Mesodermal cell (in vitro differentiated cells): ENCODE measurements around the gene TMEM167B.

Experiments
- H3K27ac ChIP-seq: 2 replicates; pipeline ENCODE4 v1.7.0; 2013; ENCODE audit warnings: mild to moderate bottlenecking, low read depth, low read length, moderate library complexity; ENCODE audit not compliant: severe bottlenecking
- H3K36me3 ChIP-seq: 2 replicates; pipeline ENCODE4 v1.7.1; 2013; ENCODE audit warnings: mild to moderate bottlenecking, low read length, moderate library complexity; ENCODE audit not compliant: control insufficient read depth, insufficient read depth
- H3K4me1 ChIP-seq: one replicate; pipeline ENCODE4 v1.7.1; 2013; ENCODE audit warnings: mild to moderate bottlenecking, low read length; ENCODE audit not compliant: insufficient read depth, control insufficient read depth, poor library complexity, severe bottlenecking
- H3K4me3 ChIP-seq: 2 replicates; pipeline ENCODE4 v1.7.0; 2013; ENCODE audit warnings: low read length, control low read depth, mild to moderate bottlenecking; ENCODE audit not compliant: insufficient read depth, poor library complexity, severe bottlenecking; ENCODE audit errors: extremely low read depth
- H3K9me3 ChIP-seq: 2 replicates; pipeline ENCODE4 v1.7.1; 2013; ENCODE audit warnings: mild to moderate bottlenecking, low read length, moderate library complexity; ENCODE audit not compliant: control insufficient read depth
- WGBS, 2 experiments: methylation state at CpG; one replicate each; pipeline ENCODE4 v1.1.5; 2013; ENCODE audit warnings: missing lambda C conversion rate in 2 of 2; ENCODE audit not compliant: insufficient coverage in 2 of 2; 5-methylcytosine and 5-hydroxymethylcytosine counted together

The TMEM167B gene

DNA sequence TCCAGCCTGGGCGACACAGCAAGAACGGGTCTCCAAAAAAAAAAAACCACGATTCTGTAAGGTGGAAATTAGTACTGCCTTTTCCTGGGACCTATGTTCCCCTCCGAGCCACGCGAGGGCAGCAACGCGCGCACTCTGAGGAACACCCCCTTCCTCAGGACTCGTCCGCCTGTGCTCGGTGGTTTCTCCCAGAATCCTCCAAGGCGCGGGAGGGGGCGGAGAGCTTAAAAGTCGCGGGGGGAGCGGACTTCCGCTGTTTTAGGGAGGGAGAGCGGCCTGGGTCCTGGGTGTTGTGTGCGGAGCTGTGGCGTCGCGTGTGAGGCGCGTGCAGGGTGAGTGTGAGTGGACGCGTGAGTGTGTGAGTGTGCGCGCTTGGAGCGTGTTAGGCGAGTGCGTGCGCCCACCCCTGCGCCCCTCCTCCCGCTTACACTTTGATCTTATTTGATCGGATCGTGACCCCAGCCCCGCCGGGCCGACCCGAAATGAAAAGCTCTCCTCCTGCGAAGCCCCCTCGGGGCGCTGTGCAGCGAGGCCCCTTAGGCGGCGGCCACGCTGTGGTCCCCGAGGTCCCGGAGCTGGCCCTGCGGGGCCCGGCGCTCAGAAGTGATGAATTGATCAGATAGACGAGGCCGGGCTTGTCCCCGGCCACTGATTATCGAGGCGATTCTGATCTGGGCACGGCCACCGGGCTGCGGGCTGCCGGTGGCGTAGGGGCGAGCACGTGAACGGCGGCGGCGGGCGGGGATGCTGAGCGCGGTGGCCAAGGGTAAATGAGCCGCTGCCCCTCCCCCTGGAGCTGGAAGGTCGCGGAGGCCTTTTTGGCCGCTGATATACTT lies 9.6 kb downstream of the TMEM167B start:
- H3K4me1 ChIP-seq: no peaks in the 10 kb centered on the region

DNA sequence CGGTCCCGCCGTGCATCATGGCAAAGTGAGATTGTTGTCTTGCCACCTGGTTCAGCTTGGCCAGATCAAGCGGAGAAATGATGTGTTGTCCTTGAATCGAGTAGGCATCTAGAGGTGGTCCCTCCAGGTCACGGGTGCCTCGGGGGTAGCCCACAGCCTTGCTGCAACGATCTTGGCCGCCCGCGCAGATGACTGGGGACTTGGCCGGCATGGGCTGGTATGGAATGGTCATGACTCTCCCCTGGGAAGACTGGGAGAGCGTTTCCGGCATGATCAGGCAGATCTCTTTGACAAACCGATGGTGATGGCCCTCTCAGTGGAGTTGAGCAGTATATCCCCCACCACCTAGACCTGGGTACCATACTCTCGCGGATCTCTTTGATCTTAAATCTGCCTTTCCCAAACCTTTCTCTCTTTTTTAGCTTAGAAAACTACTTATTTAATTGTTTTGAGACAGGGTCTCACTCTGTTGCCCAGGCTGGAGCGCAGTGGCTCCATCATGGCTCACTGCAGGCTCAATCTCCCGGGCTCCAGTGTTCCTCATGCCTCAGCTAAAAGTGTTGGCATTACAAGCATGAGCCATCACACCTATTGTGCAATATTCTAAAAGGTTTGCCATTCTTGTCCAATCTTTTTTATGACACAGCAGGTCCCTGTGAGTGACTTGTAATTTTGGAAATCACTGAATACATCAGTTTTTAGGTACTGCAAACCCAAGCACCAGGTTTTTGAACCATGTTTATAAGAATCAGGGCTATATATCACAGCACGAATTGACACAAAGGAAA lies 14.0 kb downstream of the TMEM167B start:
- Histone ChIP-seq H3K9me3 (no peaks in the 10 kb centered on the region), H3K4me1 (no peaks in the 10 kb centered on the region), H3K27ac (no peak overlapping the region), H3K4me3 (no peak overlapping the region), H3K36me3 (peaks cover 19% of the 10 kb centered on the region)
- WGBS, 2 experiments: 91 to 96% methylated on average over 19 to 20 of the region's 20 CpGs

More for the DNA sequence above, 9.6 kb downstream of the TMEM167B start:
- H3K27ac ChIP-seq: peak overlapping the region; percentile 88
- WGBS, 2 experiments: 1% methylated on average over 36 to 48 of the region's 77 CpGs
- H3K4me3 ChIP-seq: peak overlapping the region; percentile 87
- H3K36me3 ChIP-seq: peaks cover 27% of the 10 kb centered on the region
- H3K9me3 ChIP-seq: no peaks in the 10 kb centered on the region

DNA sequence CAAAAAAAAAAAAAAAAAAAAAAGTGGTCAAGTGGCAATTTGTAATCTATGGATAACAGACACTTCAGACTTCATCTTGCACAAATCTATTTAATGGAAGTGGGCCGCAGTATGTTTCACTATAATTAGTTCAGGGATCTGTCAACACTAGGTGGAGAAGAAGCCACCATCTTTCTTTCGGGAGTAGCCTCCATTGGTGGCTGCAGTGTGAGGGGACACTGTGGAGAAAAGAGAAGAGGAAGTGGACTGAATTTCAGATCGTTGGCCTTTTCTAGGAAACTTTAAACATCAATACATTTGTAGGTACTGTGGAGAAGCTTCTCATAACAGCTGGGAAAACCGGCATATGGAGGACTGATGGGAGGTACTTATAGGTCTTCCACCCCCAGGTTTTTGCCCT lies 15.3 kb downstream of the TMEM167B start:
- Histone ChIP-seq H3K4me3 (no peak overlapping the region), H3K36me3 (peaks cover 19% of the 10 kb centered on the region), H3K27ac (no peak overlapping the region), H3K4me1 (no peaks in the 10 kb centered on the region), H3K9me3 (no peaks in the 10 kb centered on the region)
- WGBS, 2 experiments: 74 to 100% methylated on average over 2 to 3 of the region's 4 CpGs

DNA sequence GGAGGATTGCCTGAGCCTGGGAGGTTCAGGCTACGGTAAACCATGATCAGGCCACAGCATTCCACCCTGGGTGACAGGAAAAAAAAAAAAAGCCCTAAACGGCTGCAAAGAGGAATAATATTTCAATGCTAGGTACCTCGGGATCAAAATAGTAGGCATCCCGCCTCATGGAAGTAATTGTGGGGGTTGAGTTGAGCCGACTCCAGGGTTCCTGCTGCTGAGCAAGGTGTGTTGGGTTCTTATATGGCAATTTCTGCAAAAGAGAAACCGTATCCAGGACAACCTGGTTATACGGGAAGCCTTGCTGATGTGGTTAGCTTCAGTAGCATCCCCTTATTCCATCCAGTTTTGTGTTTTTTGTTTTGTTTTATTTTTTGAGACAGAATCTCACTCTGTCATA lies 17.2 kb downstream of the TMEM167B start:
- Histone ChIP-seq H3K36me3 (peaks cover 6% of the 10 kb centered on the region), H3K4me1 (no peaks in the 10 kb centered on the region), H3K4me3 (no peak overlapping the region), H3K9me3 (no peaks in the 10 kb centered on the region), H3K27ac (no peak overlapping the region)
- WGBS, 2 experiments: 78 to 89% methylated on average over 5 to 6 of the region's 7 CpGs

DNA sequence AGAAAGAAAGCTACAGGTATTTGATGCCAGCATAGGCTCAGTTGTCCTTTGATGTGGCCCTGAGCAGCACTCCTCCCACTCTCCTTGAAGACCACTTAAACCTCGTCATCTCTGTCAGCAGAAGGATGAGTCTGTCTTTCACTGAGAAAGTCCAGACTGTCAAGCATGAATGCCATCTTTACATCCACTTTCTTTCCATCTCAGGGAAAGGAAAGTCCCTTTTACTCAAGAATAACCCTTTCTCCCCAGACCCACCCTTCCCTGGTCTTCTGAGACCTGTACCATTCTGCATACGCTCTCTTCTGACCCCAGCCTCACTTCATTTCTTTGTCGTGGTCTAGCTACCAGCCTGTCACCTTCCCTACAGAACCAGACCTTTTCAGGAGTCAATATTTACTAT lies 19.3 kb downstream of the TMEM167B start:
- 69 to 73% methylated on average over 3 of the region's 3 CpGs for WGBS, 2 experiments
- H3K9me3 ChIP-seq: no peaks in the 10 kb centered on the region
- no peaks in the 10 kb centered on the region for H3K36me3 ChIP-seq
- H3K4me3 ChIP-seq: no peak overlapping the region
- no peaks in the 10 kb centered on the region for H3K4me1 ChIP-seq
- no peak overlapping the region for H3K27ac ChIP-seq

DNA sequence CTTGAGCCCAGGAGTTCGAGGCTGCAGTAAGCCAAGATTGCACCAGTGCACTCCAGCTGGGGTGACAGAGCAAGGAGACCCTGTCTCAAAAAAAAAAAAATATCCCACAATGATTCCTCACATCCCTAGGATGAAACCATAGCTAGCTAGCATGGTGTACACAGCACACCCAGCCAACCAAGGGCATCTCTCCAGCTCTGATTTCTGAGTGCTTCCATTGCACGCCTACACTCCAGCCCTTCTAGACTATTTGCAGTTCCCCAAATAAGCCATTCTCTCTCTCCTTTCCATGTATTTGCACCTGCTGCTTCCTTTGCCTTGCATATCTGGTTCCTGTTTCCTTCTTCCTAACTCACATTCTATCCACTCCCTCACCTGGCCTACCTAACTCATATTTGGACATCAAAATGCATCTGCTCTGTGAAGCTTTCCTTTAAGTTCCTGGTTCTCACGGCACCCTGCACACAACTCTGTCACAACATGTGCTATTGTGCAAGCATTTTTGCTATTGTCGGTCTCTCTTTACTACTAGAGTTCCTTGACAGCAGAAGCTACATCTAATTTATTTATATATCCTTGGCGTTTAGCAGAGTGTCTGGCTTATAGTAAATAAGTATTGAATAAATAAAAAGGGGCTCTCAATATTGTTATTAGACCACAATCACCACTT lies 21.0 kb downstream of the TMEM167B start:
- H3K9me3 ChIP-seq: no peaks in the 10 kb centered on the region
- 86 to 94% methylated on average over 3 of the region's 5 CpGs for WGBS, 2 experiments
- no peaks in the 10 kb centered on the region for H3K4me1 ChIP-seq
- H3K4me3 ChIP-seq: no peak overlapping the region
- H3K36me3 ChIP-seq: no peaks in the 10 kb centered on the region
- no peak overlapping the region for H3K27ac ChIP-seq

DNA sequence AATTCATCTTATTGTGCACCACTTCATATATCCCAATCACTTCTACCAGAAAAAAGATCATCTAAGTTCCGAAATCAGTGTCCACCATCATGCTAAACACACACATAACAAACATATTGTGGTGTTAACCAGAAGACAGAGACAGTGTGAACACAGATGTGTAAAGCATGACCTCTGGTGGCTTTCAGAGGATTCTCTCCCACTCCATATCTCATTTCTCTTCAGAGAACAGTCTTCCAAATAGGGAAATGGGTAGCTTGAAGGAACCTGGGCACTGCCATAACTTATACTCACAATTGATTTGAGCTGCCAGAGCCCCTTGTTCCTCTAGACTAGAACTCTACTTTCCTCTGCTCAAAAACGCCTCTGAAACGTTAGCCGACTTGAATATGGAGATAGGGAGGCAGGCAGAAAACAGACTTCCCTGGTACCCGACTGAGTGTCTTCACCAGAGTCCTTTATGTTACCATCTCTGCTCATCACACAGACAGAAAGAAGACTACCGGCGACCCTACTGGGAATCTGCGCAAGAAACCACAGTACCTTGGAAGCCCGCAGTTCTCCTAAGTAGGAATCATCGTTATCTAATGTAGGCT lies 21.6 kb downstream of the TMEM167B start:
- Histone ChIP-seq H3K36me3 (no peaks in the 10 kb centered on the region), H3K9me3 (no peaks in the 10 kb centered on the region), H3K4me1 (no peaks in the 10 kb centered on the region), H3K4me3 (no peak overlapping the region), H3K27ac (peak overlapping the region; percentile 65)
- WGBS, 2 experiments: 44 to 48% methylated on average over 2 to 6 of the region's 10 CpGs

DNA sequence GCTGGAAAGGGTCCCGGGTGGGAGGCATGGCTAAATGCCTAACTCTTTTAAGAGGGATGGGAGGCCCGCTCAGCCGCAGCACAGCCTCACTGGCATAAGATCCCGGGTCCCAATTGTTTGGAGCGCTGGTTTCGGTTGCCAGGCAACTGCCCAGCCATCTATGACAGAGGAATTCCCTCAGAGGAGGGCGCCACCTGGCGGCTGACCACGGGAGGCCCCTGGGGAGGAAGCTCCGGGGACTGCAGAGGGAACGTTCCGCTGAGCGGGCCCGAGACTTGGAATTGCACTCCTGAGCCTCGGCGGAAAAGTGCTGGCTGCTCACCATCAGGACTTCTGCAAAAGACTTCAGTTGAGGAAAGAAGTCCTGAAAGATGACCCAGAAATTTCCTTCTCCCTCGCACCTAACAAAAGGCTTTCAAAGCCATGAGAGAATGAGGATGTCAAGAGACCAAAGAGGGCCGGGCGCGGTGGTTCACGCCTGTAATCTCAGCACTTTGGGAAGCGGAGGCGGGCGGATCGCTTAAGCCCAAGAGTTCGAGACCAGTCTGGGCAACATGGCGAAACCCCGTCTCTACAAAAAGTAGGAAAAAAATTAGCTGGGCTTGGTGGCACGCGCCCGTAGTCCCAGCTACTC lies 22.2 kb downstream of the TMEM167B start:
- Histone ChIP-seq H3K4me1 (no peaks in the 10 kb centered on the region), H3K27ac (peak overlapping the region; percentile 65), H3K36me3 (no peaks in the 10 kb centered on the region), H3K9me3 (no peaks in the 10 kb centered on the region), H3K4me3 (no peak overlapping the region)
- 11 to 12% methylated on average over 28 to 30 of the region's 31 CpGs for WGBS, 2 experiments

DNA sequence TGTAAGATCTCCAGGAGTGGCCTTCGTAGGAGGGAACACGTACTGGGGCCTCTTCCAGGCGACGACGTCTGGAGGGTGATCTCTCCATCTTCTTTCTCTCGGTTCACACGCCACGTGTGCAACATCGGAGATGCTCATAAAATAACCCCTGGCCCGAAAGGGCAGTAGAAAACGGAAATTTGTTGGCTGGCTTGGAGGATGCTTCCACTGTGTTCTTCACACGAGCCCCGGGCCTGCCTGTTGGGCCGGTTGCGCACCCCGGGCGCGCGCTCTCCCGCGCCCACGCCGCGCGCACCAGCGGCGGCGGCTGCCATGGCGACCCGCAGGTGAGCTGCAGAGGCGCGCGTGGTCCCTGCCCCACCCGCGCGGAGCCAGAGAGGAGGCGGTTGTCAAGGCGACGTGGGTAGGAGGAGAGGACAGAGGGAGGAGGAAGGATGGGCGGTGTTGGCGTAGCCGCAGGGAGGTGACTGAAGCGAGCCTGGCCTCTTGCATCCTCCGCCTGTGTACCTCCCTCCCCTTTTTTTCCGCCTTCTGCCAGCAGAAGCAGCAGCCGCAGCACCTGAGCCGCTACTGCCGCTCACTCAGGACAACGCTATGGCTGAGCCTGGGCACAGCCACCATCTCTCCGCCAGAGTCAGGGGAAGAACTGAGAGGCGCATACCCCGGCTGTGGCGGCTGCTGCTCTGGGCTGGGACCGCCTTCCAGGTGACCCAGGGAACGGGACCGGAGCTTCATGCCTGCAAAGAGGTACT lies 23.2 kb downstream of the TMEM167B start, which contains the start of gene ELAPOR1:
Gene ELAPOR1 (plus strand): TSS at position 526 of the 752 bp plus-strand sequence. CDS start 69 bp downstream, at position 595.
- no peaks in the 10 kb centered on the region for H3K36me3 ChIP-seq
- H3K27ac ChIP-seq: no peak within 1 kb of the TSS
- peak within 1 kb of the TSS; percentile 16 for H3K4me3 ChIP-seq
- WGBS, 2 experiments: 3 to 4% methylated on average over 27 to 41 of the region's 56 CpGs
- no peaks in the 10 kb centered on the region for H3K4me1 ChIP-seq
- no peaks in the 10 kb centered on the region for H3K9me3 ChIP-seq
